IMR-90 (cell line): ENCODE data around the gene HOXB7. TPM values are rescaled to one million over a fixed set of nuclear protein-coding genes. Genes with fewer than 3 reads are reported as not detected.

Experiments
- ATAC-seq: fragments of 200-7000 bp; cut with Tn5 transposase; 2 replicates; pipeline ENCODE4 v1.9.1; 2020; ENCODE audit warnings: low read depth, mild to moderate bottlenecking, moderate library complexity
- BruUV-seq: library from RNA; stranded (reverse); fragments of 400-500 nt; replicated peaks from 2 replicates; lab custom pipeline; 2021; lab: Mats Ljungman, UMichigan
- CTCF ChIA-PET: fragments of 300-600 bp; formaldehyde crosslinking; extraction: SDS; loops from one replicate; lab custom pipeline; 2021; ENCODE audit warnings: antibody characterized with exemption; lab: Yijun Ruan, JAX
- POLR2A ChIA-PET: fragments of 300-600 bp; sonication (Branson Sonifier 250); formaldehyde crosslinking; loops from one replicate; lab custom pipeline; 2022; ENCODE audit warnings: antibody characterized with exemption; ENCODE audit not compliant: unreplicated experiment; lab: Charles Lee
- DNase-seq: peaks from one replicate; pipeline ENCODE4 v3.0.0; 2013
- H2AFZ ChIP-seq: replicated peaks from 2 replicates; pipeline ENCODE3; 2013; ENCODE audit warnings: low read length, mild to moderate bottlenecking; ENCODE audit not compliant: poor library complexity
- H2AK5ac ChIP-seq: 2 replicates; pipeline ENCODE4 v1.6.1; 2013; ENCODE audit warnings: low read depth, low read length, inconsistent platforms
- H2AK9ac ChIP-seq: replicated peaks from 2 replicates; pipeline ENCODE3; 2013; ENCODE audit warnings: mild to moderate bottlenecking, low read depth, low read length, moderate library complexity; ENCODE audit not compliant: poor library complexity
- H2BK120ac ChIP-seq: 2 replicates; pipeline ENCODE4 v1.6.1; 2013; ENCODE audit warnings: low read depth, low read length, inconsistent platforms
- H2BK15ac ChIP-seq: 3 replicates; pipeline ENCODE4 v1.6.1; 2013; ENCODE audit warnings: low read depth, low read length, inconsistent platforms
- H2BK20ac ChIP-seq: 2 replicates; pipeline ENCODE4 v1.6.1; 2013; ENCODE audit warnings: low read depth, mild to moderate bottlenecking, inconsistent platforms, low read length, moderate library complexity
- H2BK5ac ChIP-seq: 2 replicates; pipeline ENCODE4 v1.6.1; 2013; ENCODE audit warnings: mild to moderate bottlenecking, low read depth, low read length, inconsistent platforms; ENCODE audit not compliant: poor library complexity, severe bottlenecking
- H3K14ac ChIP-seq: replicated peaks from 2 replicates; pipeline ENCODE4 v1.6.1; 2013; ENCODE audit warnings: low read depth, low read length, inconsistent platforms
- H3K18ac ChIP-seq: 2 replicates; pipeline ENCODE4 v1.6.1; 2013; ENCODE audit warnings: low read depth, low read length, control low read depth
- H3K23ac ChIP-seq: 2 replicates; pipeline ENCODE4 v1.6.1; 2013; ENCODE audit warnings: low read depth, low read length, inconsistent platforms
- H3K27ac ChIP-seq: 2 replicates; pipeline ENCODE4 v1.5.1; 2013; ENCODE audit warnings: mild to moderate bottlenecking, control low read depth, low read length; ENCODE audit not compliant: insufficient read depth
- H3K27me3 ChIP-seq: 2 replicates; pipeline ENCODE4 v1.6.1; 2013; ENCODE audit warnings: low read length; ENCODE audit not compliant: control insufficient read depth, insufficient read depth
- H3K36me3 ChIP-seq: 2 replicates; pipeline ENCODE4 v1.6.1; 2013; ENCODE audit warnings: low read length, mixed read lengths; ENCODE audit not compliant: control insufficient read depth, insufficient read depth
- H3K4ac ChIP-seq: 2 replicates; pipeline ENCODE4 v1.6.1; 2013; ENCODE audit warnings: low read depth, low read length, inconsistent platforms
- H3K4me1 ChIP-seq: 2 replicates; pipeline ENCODE4 v1.6.1; 2013; ENCODE audit warnings: low read length, mixed read lengths; ENCODE audit not compliant: control insufficient read depth, insufficient read depth
- H3K4me2 ChIP-seq: 2 replicates; pipeline ENCODE4 v1.6.1; 2013; ENCODE audit warnings: low read depth, mild to moderate bottlenecking, control low read depth, low read length, moderate library complexity
- H3K4me3 ChIP-seq: 2 replicates; pipeline ENCODE4 v1.5.1; 2013; ENCODE audit warnings: low read depth, mild to moderate bottlenecking, control low read depth, low read length, moderate library complexity; ENCODE audit not compliant: insufficient read depth
- H3K56ac ChIP-seq: 2 replicates; pipeline ENCODE4 v1.6.1; 2013; ENCODE audit warnings: low read length, inconsistent platforms; ENCODE audit not compliant: insufficient read depth; ENCODE audit errors: extremely low read depth
- H3K79me1 ChIP-seq, 2 experiments: 2 replicates each; pipeline ENCODE4 v1.6.1; 2013; ENCODE audit warnings: low read length in 2 of 2, inconsistent platforms in 1 of 2, low read depth in 1 of 2
- H3K9ac ChIP-seq: 2 replicates; pipeline ENCODE4 v1.6.1; 2013; ENCODE audit warnings: low read depth, low read length, control low read depth
- H3K9me1 ChIP-seq: 2 replicates; pipeline ENCODE4 v1.6.1; 2013; ENCODE audit warnings: low read length, inconsistent platforms; ENCODE audit not compliant: insufficient read depth
- H3K9me3 ChIP-seq: 2 replicates; pipeline ENCODE4 v1.6.1; 2013; ENCODE audit warnings: low read length; ENCODE audit not compliant: control insufficient read depth, insufficient read depth
- H4K20me1 ChIP-seq: 2 replicates; pipeline ENCODE4 v1.6.1; 2013; ENCODE audit warnings: low read length, inconsistent platforms; ENCODE audit not compliant: insufficient read depth
- H4K5ac ChIP-seq: 2 replicates; pipeline ENCODE4 v1.6.1; 2013; ENCODE audit warnings: mild to moderate bottlenecking, low read depth, low read length, control low read depth
- H4K8ac ChIP-seq, 2 experiments: 2 replicates each; pipeline ENCODE4 v1.6.1; 2013; ENCODE audit warnings: low read depth in 2 of 2, low read length in 2 of 2, control low read depth in 1 of 2, inconsistent platforms in 1 of 2
- H4K91ac ChIP-seq: 2 replicates; pipeline ENCODE4 v1.6.1; 2013; ENCODE audit warnings: low read depth, low read length, inconsistent platforms; ENCODE audit not compliant: insufficient read depth
- POLR2A ChIP-seq: IDR thresholded peaks from 2 replicates; pipeline ENCODE4 v1.6.1; 2012; ENCODE audit warnings: mild to moderate bottlenecking, low read depth, low read length
- RFX5 ChIP-seq: IDR thresholded peaks from 2 replicates; pipeline ENCODE4 v1.8.0; 2012; ENCODE audit warnings: low read depth, mild to moderate bottlenecking, low read length, moderate library complexity
- WGBS, 2 experiments: methylation state at CpG; one replicate each; pipeline versions ENCODE4 v1.1.5 to v1.1.7; 2013; ENCODE audit warnings: missing lambda C conversion rate in 2 of 2; ENCODE audit not compliant: insufficient read length in 1 of 2; ENCODE audit errors: extremely low coverage in 2 of 2; 5-methylcytosine and 5-hydroxymethylcytosine counted together
- dilution Hi-C: fragments of 300-500 bp; cut with HindIII; formaldehyde crosslinking; loops from one replicate; pipeline ENCODE4 v1.14.3; 2018; ENCODE audit warnings: low sequenced_read_pairs; ENCODE audit not compliant: unreplicated experiment
- in situ Hi-C: fragments of 300-500 bp; cut with MboI; formaldehyde crosslinking; loops from 3 replicates; pipeline ENCODE4 v1.14.3; 2019; ENCODE audit warnings: low sequenced_read_pairs, inconsistent platforms, mixed read lengths
- intact Hi-C: fragments of 100-400 bp; cut with micrococcal nuclease; formaldehyde crosslinking; loops from 2 replicates; pipeline ENCODE4 v1.10.0; 2022
- polyA plus RNA-seq, 3 experiments: library from polyadenylated mRNA; depleted of rRNA; stranded (reverse); fragments of >200 nt; gene quantifications; 2 replicates each; pipeline ENCODE4 v1.2.3, GENCODE V29; 2012; ENCODE audit warnings: low replicate concordance in 1 of 3
- total RNA-seq: library from RNA; depleted of rRNA; stranded (reverse); fragments of >200 nt; gene quantifications from 2 replicates; pipeline ENCODE4 v1.2.3, GENCODE V29; 2012

Gene HOXB7
- total and polyA plus RNA-seq, 2 of the 4 experiments (the other 2 are of a cell fraction) = 1.8 to 6.7 TPM

DNA sequence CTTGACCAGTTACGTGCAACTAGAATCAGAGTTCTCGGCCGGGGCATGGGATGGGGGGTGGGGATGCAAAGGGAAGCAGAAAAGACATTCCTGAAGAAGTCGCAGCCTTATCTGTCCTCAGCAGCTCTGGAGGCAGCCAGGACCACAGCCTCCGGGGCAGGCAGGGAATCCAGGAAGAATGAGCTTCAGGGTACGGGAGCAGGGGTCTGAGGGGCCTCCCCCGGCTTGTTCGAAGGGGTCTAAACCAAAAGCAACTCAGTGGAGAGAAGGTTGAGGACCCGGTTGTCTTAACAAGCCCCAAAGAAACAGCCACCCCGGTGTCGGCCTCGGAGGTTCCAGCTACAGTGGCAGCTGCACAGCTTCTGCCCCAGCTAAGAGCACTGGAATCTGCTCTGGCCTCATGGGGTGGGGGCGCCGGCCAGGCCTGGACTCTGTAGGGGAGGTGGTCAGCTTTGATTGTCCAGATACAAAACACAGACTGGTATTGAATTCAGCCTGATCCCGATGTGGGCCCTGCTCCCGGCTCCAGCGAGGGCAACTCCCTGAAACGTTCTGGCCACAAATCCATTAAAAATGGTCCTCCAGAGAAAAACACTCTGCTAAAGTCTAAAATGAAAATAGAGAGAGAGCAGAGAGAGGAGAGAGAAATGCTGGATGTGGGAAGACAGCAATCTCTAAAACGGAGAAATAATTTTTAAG lies 40.3 kb downstream of the HOXB7 start:
- Histone ChIP-seq H2BK5ac (peak overlapping the region; percentile 99), H2BK15ac (peak overlapping the region; percentile 75; the same call in 2 of the 3 replicates), H2AK5ac (peak overlapping the region; percentile 82), H3K27ac (peak overlapping the region; percentile 99), H2AFZ (peak overlapping the region; percentile 5), H3K56ac (peak overlapping the region; percentile 96), H3K9ac (peak overlapping the region; percentile 96), H3K4me3 (peak overlapping the region; percentile 45), H4K91ac (peak overlapping the region; percentile 95), H3K4me2 (peak overlapping the region; percentile 83), H2AK9ac (peak overlapping the region; percentile 94), H2BK120ac (peak overlapping the region; percentile 78), H3K79me1 (peaks cover 0 to 12% of the 10 kb centered on the region in 2 experiments; a peak in 1 of 4 replicates), H3K4ac (peak overlapping the region; percentile 97), H3K14ac (peak overlapping the region; percentile 98), H3K36me3 (peaks cover 50% of the 10 kb centered on the region), H3K9me1 (peaks cover 20% of the 10 kb centered on the region), H3K18ac (peak overlapping the region; percentile 73), H3K23ac (peak overlapping the region; percentile 100), H2BK20ac (peak overlapping the region; percentile 8; the same call in 1 of the 2 replicates), H4K5ac (peak overlapping the region; percentile 79), H3K9me3 (no peaks in the 10 kb centered on the region), H4K20me1 (peaks cover 17% of the 10 kb centered on the region), H3K4me1 (peaks cover 45% of the 10 kb centered on the region), H3K27me3 (no peaks in the 10 kb centered on the region), H4K8ac (peak overlapping the region; percentile 77 to 97)
- no TSS peak for BruUV-seq
- intact Hi-C loops (loop anchor here (2.0 kb wide), 1 partner anchor 22 kb away; the partner anchor contains the start of gene HOXB5), in situ Hi-C loops (no loop called here), dilution Hi-C loops (no loop called here)
- CTCF ChIA-PET = no interaction called here
- ATAC-seq (peak; percentile 5; the same call in 1 of the 2 replicates), DNase-seq (peak; percentile 63)
- 0% methylated on average over 6 of the region's 19 CpGs; no CpG with 5 or more reads in 1 of the 2 experiments for WGBS, 2 experiments
- POLR2A ChIA-PET = interaction anchor here (0.5 to 1.3 kb wide), 5 partner anchors 12 to 23 kb away, joined by 3 to 6 read pairs (median 3); no protein-coding TSS in a partner anchor
- no peak for TF ChIP-seq RFX5
- 0 out of 2 replicates have a peak, but pooled peaks have one; percentile 3 for TF ChIP-seq POLR2A
